GM19397 (cell line): ENCODE data around the gene C17orf58.
"Not testable (repeated sequence)": the region's sequence is repeated elsewhere in the genome, so short reads cannot be mapped to it uniquely, and the experiment has no call there.

ENCODE experiments used
- ATAC-seq: cut with Tn5 transposase; IDR thresholded peaks from one replicate; pipeline ENCODE4 v1.9.1; 2021; ENCODE audit warnings: mild to moderate bottlenecking, moderate library complexity; ENCODE audit not compliant: unreplicated experiment

C17orf58 gene

GRCh38 chr17:67962156-67962555 is 34.1 kb downstream of the C17orf58 start:
- not testable (repeated sequence) for ATAC-seq

- not testable (repeated sequence) for ATAC-seq
These were observed 36.0 kb downstream of the C17orf58 start for GRCh38 chr17:67960276-67960675.

DNA sequence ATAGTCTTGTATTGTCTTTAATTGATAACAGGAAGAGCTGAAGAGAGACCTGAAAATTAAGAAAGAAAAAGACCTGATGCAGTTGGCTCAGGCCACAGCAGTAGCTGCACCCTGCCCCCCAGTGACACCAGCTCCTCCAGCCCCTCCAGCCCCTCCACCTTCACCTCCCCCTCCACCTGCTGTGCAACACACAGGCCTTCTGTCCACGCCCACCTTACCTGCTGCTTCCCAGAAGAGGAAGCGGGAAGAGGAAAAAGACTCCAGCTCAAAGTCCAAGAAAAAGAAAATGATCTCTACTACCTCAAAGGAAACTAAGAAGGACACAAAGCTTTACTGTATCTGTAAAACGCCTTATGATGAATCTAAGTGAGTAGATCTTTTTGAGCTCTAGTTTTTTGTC is 36.8 kb downstream of the C17orf58 start:
- ATAC-seq, result no peak

DNA sequence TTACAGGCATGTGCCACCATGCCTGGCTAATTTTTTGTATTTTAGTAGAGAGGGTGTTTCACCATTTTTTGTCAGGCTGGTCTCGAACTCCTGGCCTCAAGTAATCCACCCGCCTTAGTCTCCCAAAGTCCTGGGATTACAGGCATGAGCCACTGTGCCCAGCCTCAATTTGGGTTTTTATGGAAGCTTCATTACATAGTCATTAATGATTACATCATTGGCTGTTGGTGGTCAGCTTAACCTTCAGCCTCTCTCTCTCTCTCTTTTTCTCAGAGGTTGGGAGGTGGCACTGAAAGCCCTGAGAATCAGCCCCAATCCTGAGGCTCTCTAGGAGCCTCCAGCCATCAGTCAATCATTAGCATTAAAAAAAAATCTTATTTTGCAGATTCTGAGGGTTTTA is 45.3 kb downstream of the C17orf58 start:
- ATAC-seq, result no peak

- ATAC-seq, result no peak
These were observed 48.9 kb downstream of the C17orf58 start for GRCh38 chr17:67947325-67947813.

GRCh38 chr17:67946513-67946912 is 49.8 kb downstream of the C17orf58 start:
- no peak for ATAC-seq

DNA sequence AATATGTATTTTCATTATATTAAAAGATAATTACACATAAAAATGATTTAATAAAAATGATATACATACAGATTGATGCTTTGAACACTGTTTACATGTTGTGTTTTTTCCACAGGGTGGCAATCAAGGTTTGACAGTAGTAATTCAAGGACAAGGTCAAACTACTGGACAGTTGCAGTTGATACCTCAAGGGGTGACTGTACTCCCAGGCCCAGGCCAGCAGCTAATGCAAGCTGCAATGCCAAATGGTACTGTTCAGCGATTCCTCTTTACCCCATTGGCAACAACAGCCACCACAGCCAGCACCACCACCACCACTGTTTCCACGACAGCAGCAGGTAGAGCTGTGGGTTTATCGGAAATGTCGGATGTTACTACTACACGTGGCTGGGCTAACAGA is 52.2 kb downstream of the C17orf58 start:
- no peak for ATAC-seq

DNA sequence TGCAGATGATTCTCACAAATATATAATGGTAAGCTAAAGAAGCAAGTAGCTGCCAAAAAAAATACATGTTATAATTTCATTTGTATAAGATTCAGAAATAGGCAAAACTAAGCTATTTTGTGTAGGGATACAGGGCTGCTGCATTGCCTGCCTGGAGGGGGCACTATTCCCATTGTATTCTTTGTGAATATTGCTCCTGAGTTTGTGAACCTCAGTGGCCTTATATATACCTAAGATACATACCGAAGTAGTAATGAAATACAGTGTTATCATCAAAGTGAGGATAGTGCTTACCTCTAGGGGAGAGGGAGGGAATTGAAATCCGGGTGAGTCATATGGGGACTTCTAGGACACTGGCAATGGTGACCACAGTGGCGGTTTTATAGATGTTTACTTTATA is 53.5 kb downstream of the C17orf58 start:
- ATAC-seq, result no peak
